NCI-H2196 (cell line): ENCODE data around the gene PTK6.
A peak's percentile ranks its signal among the peaks of the same experiment; 100 is the strongest.
"Not testable (repeated sequence)": the region's sequence is repeated elsewhere in the genome, so short reads cannot be mapped to it uniquely, and the experiment has no call there.

Source experiments
- DNase-seq: peaks from one replicate; lab custom pipeline; 2025; ENCODE audit not compliant: unreplicated experiment; lab: John Stamatoyannopoulos, UW

The PTK6 gene

GRCh38 chr20:63559485-63560332 lies 22.5 kb upstream of the PTK6 start:
- DNase-seq: not testable (repeated sequence)

- no peak for DNase-seq
Observed at GRCh38 chr20:63558804-63559484, 21.8 kb upstream of the PTK6 start.

GRCh38 chr20:63557481-63557891 lies 20.3 kb upstream of the PTK6 start:
- DNase-seq: no peak

- DNase-seq: no peak
Observed at GRCh38 chr20:63556873-63557478, 19.8 kb upstream of the PTK6 start.

- no peak for DNase-seq
Observed at GRCh38 chr20:63555661-63556381, 18.6 kb upstream of the PTK6 start.

GRCh38 chr20:63554361-63555278 lies 17.4 kb upstream of the PTK6 start:
- DNase-seq: no peak

GRCh38 chr20:63553933-63554290 lies 16.7 kb upstream of the PTK6 start, which contains the start of gene FNDC11:
Gene FNDC11 (plus strand): TSS chr20:63554159. CDS start chr20:63555664, 1,505 bp downstream.
- peak; percentile 35 for DNase-seq

- DNase-seq: peak; percentile 91
Observed at GRCh38 chr20:63553251-63553932, 16.2 kb upstream of the PTK6 start.

GRCh38 chr20:63552481-63553249 lies 15.5 kb upstream of the PTK6 start:
- no peak for DNase-seq

GRCh38 chr20:63551068-63551467 lies 13.9 kb upstream of the PTK6 start:
- no peak for DNase-seq

GRCh38 chr20:63549679-63550282 lies 12.6 kb upstream of the PTK6 start:
- no peak for DNase-seq

GRCh38 chr20:63549019-63549418 lies 11.8 kb upstream of the PTK6 start:
- DNase-seq: no peak

GRCh38 chr20:63548542-63548941 lies 11.4 kb upstream of the PTK6 start:
- no peak for DNase-seq

GRCh38 chr20:63547725-63548480 lies 10.7 kb upstream of the PTK6 start, which contains the start of gene SRMS:
Gene SRMS (minus strand): TSS chr20:63547749. CDS start chr20:63547463, 286 bp downstream.
- DNase-seq: no peak

GRCh38 chr20:63546956-63547724 lies 10.0 kb upstream of the PTK6 start:
- DNase-seq: no peak

- DNase-seq: no peak
Observed at GRCh38 chr20:63546256-63546955, 9.2 kb upstream of the PTK6 start.
